GM10248 (cell line): Measurements from ENCODE around the gene CAPZA1.

Experiments used
- CTCF ChIA-PET: fragments of 300-600 bp; sonication (Branson Sonifier 250); formaldehyde crosslinking; extraction: SDS; loops from one replicate; lab custom pipeline; 2021; ENCODE audit warnings: antibody characterized with exemption; lab: Yijun Ruan, JAX
- POLR2A ChIA-PET: fragments of 350-650 bp; sonication (Branson Sonifier 250); formaldehyde crosslinking; extraction: SDS; loops from one replicate; lab custom pipeline; 2020; ENCODE audit warnings: antibody characterized with exemption; lab: Yijun Ruan, JAX
- DNase-seq: peaks from one replicate; pipeline ENCODE4 v3.0.0; 2012; ENCODE audit errors: extremely low spot score
- TF ChIP-seq, protein P1 (sequence below): IDR thresholded peaks from 2 replicates; pipeline ENCODE4 v1.5.1; 2012; ENCODE audit warnings: mild to moderate bottlenecking, low read depth; ENCODE audit errors: extremely low read depth, missing control alignments, control extremely low read depth

The CAPZA1 gene

DNA sequence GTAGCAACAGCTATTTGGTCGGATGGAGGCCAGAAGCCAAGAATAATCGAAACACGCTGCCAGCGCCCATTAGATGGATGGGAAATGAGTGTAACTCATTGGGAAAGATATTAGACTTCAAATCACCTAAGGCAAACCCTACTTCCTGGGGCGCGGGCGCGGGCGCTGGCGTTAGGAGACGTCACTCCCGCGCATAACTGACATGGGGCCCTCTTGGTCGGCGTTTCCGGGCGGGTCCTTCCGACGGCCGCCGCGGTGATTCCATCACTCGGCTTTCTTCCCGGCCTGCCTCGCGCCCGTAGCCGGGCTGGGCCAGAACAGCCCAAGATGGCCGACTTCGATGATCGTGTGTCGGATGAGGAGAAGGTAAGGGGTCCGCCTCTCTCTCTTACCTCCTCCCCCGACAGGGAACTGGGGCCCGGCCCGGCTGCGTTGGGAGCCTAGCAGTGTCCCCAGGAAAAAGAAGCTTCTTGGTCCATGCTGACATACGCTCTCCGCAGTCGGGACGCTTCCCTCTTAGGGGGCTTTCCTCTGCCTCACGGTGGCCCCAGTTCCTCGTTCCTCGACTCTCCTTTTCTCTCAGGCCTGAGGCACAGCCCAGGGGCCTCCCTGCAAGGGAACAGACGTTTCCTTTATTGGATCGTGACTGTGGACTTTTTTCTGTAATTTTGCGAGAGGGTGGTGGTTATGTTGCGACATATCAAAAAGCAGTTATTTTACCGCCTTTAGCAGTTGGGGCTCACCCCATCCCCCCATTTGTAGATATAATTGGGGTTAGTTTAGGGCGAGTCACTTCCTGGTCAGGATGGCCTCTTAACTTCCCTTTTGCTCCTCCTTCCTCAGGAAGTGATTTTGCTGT, at the start of gene CAPZA1:
Gene CAPZA1 (plus strand): TSS at position 315 of the 859 bp plus-strand sequence. CDS start 13 bp downstream, at position 328.
- TF ChIP-seq, protein P1, sequence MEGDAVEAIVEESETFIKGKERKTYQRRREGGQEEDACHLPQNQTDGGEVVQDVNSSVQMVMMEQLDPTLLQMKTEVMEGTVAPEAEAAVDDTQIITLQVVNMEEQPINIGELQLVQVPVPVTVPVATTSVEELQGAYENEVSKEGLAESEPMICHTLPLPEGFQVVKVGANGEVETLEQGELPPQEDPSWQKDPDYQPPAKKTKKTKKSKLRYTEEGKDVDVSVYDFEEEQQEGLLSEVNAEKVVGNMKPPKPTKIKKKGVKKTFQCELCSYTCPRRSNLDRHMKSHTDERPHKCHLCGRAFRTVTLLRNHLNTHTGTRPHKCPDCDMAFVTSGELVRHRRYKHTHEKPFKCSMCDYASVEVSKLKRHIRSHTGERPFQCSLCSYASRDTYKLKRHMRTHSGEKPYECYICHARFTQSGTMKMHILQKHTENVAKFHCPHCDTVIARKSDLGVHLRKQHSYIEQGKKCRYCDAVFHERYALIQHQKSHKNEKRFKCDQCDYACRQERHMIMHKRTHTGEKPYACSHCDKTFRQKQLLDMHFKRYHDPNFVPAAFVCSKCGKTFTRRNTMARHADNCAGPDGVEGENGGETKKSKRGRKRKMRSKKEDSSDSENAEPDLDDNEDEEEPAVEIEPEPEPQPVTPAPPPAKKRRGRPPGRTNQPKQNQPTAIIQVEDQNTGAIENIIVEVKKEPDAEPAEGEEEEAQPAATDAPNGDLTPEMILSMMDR, result no peak
- CTCF ChIA-PET, result interaction anchor here (1.0 to 4.0 kb wide), 6 partner anchors 12 to 250 kb away, joined by 3 to 17 read pairs (median 4); no protein-coding TSS in a partner anchor
- POLR2A ChIA-PET, result interaction anchor here (0.9 to 1.5 kb wide), 4 partner anchors 19 to 226 kb away, joined by 3 to 4 read pairs (median 3); partner anchors contain the start of genes MOV10 and PPM1J
- peak; percentile 89 for DNase-seq

DNA sequence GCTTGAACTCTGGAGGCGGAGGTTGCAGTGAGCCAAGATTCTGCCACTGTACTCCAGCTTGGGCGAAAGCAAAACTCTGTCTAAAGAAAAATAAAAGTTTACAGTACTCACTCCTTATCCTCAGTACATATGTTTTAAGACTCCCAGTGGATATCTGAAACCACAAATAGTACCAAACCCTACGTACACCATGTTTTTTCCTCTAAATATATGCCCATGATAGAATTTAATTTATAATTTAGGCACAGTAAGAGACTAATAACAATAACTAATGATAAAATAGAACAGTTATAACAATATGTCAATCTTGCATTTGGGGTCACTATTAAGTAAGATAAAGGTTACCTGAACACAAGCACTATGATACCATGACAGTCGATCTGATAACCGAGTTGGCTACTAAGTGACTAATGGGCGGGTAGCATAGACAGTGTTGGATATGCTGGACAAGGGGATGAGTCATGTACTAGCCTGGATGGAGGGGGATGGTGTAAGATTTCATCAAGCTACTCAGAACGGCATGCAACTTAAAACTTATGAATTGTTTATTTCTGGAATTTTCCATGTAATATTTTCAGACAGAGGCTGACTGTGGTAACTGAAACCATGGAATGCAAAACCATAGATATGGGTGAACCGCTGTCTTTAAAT, 44.4 kb upstream of the CAPZA1 start:
- TF ChIP-seq, protein P1, result no peak
- CTCF ChIA-PET, result interaction anchor here (0.8 kb wide), 1 partner anchor 17 kb away, joined by 3 read pairs; no protein-coding TSS in a partner anchor
- POLR2A ChIA-PET, result no interaction called here
- DNase-seq, result no peak

DNA sequence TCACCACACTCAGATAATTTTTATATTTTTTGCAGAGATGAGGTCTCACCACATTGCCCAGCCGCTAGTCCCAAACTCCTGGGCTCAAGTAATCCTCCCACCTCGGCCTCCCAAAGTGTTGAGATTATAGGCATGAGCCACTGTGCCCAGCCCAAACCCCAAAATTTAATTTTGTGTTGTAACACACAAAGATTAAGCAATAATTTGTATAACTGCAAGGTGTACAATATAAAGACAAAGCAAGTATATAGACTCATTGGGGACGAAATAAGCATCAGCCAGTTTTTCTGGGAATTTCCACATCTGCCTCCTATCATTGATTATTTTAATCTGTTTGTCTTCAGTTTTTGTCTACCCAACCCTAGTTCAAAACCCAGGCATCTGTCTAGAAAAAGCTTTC, 43.4 kb upstream of the CAPZA1 start:
- ChIA-PET CTCF (interaction anchor here (0.7 kb wide), 1 partner anchor 13 kb away, joined by 3 read pairs; no protein-coding TSS in a partner anchor), POLR2A (no interaction called here)
- DNase-seq, result no peak
- TF ChIP-seq, protein P1, result no peak

DNA sequence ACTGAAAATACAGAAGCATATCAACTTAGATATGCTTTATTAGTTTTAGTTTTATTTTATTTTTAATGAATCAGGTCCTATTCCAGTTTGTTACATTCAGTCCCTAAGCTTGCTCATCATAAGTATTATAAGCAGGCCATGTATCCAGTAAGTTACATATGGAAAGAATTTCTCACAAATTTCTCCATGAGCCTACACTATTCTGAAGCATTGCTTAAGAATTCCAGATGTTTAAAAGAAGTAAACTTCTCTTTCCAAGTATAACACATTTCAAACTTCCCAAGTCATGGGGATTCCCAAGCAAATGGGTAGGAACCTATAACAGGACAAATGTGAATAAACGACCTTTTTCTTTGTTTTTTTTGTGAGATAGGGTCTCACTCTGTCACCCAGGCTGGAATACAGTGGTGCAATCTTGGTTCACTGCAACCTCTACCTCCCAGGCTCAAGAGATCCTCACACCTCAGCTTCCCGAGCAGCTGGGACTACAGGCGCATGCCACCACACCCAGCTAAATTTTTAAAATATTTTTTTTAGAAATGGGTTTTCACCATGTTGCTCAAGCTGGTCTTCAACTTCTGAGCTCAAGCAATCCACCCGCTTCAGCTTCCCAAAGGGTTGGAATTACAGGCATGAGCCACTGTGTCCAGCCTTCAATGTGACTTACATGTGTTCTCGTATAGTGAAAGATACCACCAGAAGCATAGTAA, 39.7 kb upstream of the CAPZA1 start:
- ChIA-PET POLR2A (no interaction called here), CTCF (no interaction called here)
- no peak for DNase-seq
- TF ChIP-seq, protein P1, result no peak

DNA sequence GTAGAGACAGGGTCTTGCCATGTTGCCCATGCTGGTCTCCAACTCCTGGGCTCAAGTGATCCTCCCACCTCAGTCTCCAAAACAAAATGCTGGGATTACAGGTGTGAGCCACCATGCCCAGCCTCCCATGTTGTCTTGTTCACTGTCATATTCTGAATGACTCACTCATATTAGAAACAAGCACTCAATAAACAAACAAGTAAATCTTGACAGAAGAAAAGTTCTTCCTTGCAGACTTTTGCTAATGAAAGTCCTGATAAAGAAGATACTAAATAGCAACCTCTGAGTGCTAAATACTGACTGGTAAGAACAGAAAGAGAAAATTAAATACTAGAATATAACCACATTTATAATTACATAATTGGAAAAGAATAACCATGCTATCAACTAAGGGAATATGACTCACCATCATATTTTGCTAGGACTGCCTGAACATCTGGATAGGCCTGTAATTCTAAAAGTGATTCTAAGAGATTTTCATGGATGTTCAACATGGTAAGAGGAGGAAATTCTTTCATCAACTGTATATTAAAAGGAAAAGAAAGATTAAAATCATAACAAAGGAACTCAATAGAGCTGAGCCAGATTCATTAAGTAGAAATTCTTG, 37.9 kb upstream of the CAPZA1 start:
- TF ChIP-seq, protein P1, result no peak
- DNase-seq, result no peak
- ChIA-PET CTCF (no interaction called here), POLR2A (no interaction called here)
